OCI-LY3 (cell line): ENCODE results near the gene IGFL2.

Experiments
- EZH2phosphoT487 ChIP-seq: fragments of 200-600 bp; shearing (Covaris generic); IDR thresholded peaks from 2 replicates; pipeline ENCODE4 v1.6.1; 2018; ENCODE audit warnings: antibody characterized with exemption, mixed run types, low read depth
- TF ChIP-seq, protein P1 (sequence below): fragments of 200-600, 300-600 bp; sonication (generic); IDR thresholded peaks from 2 replicates; pipeline ENCODE4 v1.5.1; 2014; ENCODE audit warnings: antibody characterized with exemption, low read length, low read depth

DNA sequence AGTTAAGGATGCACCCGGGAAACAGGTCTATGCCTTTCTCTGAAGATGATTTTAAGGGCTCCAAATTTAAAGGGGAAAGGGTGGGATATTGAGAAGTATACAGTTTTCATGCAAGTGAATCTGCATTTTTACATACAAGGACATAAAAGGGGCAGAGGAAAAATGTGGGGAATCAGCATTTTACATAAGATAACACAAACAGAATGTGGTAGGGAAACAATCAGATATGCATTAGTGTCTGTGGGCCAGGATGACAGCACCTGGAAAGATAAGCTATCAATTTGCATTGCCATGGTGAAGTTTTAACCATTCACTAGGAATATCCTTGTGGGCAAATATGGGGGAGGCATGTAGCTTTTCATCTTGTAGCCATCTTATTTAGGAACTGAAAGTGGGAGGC is 47.7 kb upstream of the IGFL2 start:
- TF ChIP-seq, protein P1, sequence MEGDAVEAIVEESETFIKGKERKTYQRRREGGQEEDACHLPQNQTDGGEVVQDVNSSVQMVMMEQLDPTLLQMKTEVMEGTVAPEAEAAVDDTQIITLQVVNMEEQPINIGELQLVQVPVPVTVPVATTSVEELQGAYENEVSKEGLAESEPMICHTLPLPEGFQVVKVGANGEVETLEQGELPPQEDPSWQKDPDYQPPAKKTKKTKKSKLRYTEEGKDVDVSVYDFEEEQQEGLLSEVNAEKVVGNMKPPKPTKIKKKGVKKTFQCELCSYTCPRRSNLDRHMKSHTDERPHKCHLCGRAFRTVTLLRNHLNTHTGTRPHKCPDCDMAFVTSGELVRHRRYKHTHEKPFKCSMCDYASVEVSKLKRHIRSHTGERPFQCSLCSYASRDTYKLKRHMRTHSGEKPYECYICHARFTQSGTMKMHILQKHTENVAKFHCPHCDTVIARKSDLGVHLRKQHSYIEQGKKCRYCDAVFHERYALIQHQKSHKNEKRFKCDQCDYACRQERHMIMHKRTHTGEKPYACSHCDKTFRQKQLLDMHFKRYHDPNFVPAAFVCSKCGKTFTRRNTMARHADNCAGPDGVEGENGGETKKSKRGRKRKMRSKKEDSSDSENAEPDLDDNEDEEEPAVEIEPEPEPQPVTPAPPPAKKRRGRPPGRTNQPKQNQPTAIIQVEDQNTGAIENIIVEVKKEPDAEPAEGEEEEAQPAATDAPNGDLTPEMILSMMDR: no peak
- no peak for TF ChIP-seq EZH2phosphoT487
